NCI-H1694 (cell line): ENCODE data around the gene MYO1D.
A peak's percentile ranks its signal among the peaks of the same experiment; 100 is the strongest.
"Not testable (repeated sequence)": the region's sequence is repeated elsewhere in the genome, so short reads cannot be mapped to it uniquely, and the experiment has no call there.

Experiments
- DNase-seq: peaks from one replicate; lab custom pipeline; 2025; lab: John Stamatoyannopoulos, UW

MYO1D gene

GRCh38 chr17:32774695-32775084 lies 102.2 kb downstream of the MYO1D start:
- no peak for DNase-seq

DNA sequence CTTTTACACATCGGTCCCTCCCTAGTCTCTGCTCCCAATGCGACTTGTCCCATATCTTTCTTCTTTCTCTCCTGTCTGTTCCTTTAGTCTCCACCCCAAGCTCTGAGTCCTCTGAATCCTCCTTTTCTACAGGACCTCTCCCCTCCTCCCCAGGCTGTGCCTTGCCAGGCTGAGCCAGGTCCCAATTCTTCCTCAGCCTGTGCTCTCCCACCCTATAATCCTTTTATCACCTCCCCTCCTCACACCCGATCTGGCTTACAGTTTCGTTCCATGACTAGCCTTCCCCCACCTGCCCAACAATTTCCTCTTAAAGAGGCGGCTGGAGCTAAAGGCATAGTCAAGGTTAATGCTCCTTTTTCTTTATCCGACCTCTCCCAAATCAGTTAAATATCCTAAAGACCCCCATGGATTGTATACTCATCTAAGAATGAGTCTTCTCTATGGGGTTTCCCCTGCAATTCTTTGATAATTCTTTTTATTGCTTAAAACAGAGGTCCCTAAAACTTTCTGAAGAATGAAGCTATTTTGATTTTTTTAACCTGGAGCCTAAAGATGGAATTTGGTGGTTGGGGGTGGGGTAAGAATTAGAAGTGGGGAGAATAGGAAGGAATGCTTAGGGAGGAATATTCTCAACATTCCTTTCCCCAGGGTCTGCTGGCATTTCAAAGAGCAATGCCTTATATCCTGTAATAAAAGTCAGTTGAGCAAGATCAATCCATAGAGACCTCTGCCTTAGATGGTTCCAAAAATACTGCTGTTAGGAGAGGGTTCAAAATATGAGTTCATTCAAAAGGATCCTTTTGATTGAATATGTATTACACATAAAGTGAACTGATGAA lies 102.8 kb downstream of the MYO1D start:
- DNase-seq: no peak

DNA sequence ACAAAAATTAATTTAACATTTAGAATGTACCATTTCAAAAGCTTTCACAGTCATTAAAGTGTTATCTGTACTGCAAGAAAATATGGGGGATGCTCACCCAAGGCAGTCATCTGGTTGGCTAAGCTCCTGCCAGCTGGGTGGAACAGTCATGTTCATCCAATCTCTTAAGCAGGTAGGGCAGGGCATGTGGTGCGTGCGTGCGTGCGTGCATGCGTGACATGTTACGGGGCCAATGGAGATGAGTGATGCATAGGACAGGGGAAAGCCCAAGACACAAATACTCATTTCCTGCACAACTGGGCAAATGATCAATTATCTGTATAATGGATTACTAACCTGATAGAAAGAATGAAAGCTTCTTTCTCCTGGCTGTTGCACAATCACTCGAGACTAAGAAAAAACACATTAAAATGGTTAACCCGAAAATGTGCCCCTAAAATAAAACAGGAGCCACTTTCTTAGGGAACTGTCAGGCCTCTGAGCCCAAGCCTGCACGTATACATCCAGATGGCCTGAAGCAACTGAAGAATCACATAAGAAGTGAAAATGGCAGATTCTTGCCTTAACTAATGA lies 104.4 kb downstream of the MYO1D start:
- DNase-seq: no peak

DNA sequence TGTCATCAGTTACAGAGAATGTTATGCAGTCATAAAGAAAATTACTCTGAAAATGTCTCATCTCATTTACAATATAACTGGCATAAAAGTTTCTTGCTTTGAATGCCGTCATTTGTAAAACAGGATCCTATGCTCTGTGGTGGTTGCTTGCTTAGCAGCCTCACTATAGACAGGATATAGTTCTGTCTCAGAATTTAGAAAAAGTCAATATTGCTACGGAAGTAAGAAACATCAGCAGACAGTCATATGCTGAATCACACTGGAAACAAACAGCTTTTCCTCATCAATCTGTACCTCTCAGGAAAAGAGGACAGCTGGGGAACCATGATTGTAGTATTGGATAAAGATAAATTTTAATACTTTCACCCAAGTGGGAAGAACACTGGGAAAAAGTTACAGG lies 105.5 kb downstream of the MYO1D start:
- no peak for DNase-seq

DNA sequence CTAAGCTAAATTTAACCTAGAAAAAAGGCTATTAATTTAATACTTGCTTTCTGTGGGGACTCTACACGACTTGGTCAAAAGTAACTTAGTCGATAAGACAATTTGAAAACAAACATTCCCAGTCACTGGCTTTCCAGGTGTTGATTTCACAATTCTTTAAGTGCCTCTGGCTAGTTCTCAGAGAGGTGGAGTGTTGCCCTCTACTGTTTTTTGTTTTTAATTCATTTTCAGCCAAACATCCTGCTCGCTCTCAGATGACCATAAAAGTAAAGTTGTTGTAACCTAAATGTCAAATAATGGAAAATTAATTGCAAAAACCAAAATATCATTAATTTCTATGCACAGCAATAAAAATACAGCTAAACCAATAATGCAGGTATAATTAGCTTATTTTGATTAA lies 107.1 kb downstream of the MYO1D start:
- DNase-seq: no peak

- DNase-seq: no peak
Observed at GRCh38 chr17:32763855-32764439, 113.0 kb downstream of the MYO1D start.

GRCh38 chr17:32759476-32759875 lies 117.4 kb downstream of the MYO1D start:
- DNase-seq: no peak

GRCh38 chr17:32757963-32758362 lies 119.0 kb downstream of the MYO1D start:
- DNase-seq: no peak

DNA sequence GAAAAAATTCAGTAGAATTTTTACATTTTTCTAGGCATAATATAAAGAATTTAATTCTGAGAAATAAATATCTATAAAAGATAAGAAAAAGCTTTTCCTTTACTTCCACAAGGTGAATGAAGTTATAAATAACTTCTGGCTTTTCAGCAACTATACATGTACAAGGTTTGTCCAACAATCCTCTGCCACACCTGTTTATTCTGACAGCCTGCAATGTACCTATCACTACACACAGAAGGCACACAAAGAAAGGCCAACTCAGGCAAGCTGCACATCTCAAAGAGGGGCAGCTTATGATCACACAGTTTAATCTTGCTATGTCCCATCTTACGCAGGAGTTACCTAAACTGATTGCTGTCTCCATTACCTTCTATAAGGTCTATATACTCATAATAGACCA lies 120.2 kb downstream of the MYO1D start:
- no peak for DNase-seq

DNA sequence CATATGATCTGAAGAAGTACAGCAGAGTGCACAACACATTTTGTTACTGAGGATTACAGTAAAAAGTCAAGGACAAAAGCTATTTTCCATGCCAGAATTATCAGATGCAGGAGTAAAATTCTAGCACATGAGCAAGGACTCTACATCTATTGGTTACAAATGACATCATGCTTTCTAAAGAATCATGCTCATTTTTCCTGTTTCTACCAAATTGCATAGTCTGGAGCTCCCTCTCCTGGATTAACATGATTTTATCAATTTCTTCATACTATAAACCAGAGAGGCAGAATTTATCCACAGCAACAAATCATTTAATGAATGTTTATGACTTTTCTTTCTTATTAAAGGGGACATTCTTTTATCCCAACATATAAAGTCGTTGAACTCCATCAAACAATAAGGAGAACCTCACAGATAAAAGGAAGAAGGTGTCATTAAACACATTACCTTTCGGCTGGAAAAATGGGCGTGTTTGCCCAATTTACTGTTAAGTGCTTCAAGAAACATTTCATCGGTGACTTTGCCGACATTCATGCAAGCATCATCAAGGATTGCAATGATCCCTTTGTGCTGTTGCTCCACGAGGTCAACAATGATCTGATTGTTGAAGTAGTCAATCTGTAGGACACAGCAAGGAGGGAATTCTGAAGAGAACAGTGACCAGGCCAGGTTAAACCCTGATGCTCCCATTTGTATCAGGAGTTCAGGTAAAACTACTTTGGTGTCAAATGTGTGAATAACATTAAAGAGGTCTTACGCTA lies 121.7 kb downstream of the MYO1D start:
- peak; percentile 84 for DNase-seq

DNA sequence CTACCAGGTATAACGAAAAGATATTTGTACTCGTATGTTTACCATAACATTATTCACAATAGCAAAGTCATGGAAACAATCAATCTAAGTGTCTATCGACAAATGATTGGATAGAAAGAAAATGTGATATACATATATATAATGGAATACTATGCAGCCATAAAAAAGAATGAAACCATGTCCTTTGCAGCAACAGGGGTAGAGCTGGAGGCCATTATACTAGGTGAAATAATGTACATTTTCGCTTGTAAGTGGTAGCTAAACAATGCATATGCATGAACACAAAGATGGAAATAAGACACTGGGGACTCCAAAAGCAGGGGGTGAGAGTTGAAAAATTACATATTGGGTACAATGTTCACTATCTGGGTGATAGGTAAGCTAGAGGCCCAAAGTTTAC lies 124.0 kb downstream of the MYO1D start:
- no peak for DNase-seq

DNA sequence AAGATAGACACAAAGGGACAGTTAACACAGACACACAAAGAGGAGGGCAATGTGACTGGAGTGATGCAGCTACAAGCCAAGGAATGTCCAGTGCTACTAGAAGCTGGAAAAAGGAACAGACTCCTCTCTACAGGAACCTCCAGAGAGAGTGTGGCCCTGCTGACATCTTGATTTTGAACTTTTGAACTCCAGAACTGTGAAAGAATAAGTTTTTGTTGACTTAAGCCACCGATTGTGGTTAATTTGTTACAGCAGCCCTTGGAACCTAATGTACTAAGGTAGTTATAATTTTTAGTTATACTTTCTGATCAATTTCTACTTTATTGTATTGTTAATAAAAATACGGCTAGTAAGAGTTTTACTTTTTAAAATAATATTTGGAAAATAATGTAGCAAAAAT lies 129.1 kb downstream of the MYO1D start:
- DNase-seq: no peak

- no peak for DNase-seq
Observed at GRCh38 chr17:32746698-32747097, 130.2 kb downstream of the MYO1D start.

- no peak for DNase-seq
Observed at GRCh38 chr17:32746280-32746679, 130.6 kb downstream of the MYO1D start.

- DNase-seq: no peak
Observed at GRCh38 chr17:32742681-32743538, 134.0 kb downstream of the MYO1D start.

DNA sequence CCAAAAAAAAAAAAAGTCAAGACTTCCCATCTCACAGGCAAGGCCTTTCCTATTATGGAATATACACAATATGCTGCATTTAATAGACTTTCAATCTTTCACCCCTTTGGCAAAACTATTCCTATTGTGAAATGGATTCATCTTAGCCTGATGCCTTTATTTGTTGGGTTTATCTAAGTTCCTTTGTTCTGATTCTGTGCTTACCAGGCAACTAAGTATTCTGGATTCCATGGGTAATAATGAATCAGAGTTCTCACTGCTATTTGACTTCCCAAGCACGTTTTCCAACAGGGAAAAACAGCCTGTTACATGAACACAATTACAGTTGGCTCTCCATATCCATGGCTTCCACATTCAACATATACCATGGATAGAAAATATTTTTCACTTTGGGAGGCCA lies 135.5 kb downstream of the MYO1D start:
- no peak for DNase-seq

- DNase-seq: no peak
Observed at GRCh38 chr17:32739722-32740121, 137.2 kb downstream of the MYO1D start.

DNA sequence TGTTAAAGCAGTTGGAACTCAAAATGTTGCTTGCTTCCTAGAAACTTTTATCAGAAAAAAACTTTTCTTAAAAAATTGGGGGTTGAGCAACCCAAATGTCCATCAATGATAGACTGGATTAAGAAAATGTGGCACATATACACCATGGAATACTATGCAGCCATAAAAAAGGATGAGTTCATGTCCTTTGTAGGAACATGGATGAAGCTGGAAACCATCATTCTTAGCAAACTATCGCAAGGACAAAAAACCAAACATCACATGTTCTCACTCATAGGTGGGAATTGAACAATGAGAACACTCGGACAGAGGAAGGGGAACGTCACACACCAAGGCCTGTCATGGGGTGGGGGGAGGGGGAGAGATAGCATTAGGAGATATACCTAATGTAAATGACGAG lies 137.8 kb downstream of the MYO1D start:
- not testable (repeated sequence) for DNase-seq

DNA sequence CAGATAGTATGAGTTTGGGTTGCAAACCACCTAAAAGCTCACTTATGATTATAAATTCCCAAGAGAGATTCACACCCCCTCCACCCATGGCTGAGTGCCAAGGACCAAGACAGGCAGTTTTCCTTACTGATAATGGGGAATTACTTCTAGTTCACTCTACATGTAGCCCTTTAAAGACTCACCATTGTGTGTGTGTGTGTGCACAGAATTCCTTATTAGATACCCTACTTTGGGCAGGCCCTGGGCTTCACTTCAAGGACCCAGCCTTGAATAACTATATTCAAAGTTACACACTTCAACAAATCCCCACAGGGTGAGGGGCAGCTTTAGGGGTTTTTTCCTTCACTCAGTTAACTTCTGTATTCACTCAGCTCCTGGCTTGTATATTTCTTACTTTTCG lies 143.5 kb downstream of the MYO1D start:
- DNase-seq: no peak

DNA sequence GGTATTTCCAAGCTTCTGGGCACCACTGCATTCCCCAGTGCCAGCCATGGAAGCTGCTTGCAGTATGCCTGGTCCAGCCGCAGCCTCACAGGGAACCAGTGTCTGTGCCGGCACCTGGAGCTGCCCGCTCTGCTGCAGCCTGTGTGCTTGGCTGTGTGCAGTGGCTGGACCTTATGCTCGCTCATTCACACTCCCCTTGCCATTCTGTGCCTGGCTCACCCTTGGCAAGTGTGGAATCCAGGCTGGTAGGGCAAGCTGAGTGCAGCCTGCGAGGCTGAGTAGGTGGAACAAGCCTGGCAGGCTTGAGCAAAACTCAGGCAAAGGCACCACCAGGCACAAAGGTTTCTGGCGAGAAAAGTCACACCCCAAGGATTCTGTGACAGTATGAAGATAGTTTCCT lies 144.0 kb downstream of the MYO1D start:
- no peak for DNase-seq

DNA sequence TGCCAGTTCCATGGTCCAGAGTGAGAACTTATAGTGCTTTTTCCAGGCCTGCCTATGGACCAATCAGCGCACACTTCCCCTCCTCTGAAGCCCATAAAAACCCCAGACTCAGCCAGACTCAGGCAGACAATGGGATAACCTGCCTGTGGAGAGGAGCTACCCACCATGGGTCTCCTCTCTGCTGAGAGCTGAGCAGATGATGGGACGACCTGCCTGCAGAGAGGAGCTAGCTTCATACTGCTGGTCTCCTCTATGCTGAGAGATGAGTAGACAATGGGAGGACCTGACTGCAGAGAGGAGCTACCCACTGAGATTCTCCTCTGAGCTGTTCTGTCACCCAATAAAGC lies 144.7 kb downstream of the MYO1D start:
- no peak for DNase-seq
